ENCODE measurements around the gene RABEP2. TPM values are rescaled to one million over a fixed set of nuclear protein-coding genes. Genes with fewer than 3 reads are reported as not detected.
"Not testable (repeated sequence)": the region's sequence is repeated elsewhere in the genome, so short reads cannot be mapped to it uniquely, and the experiment has no call there.

Gene RABEP2
- total RNA-seq, 1 donor from 2014 or later, result 20.0 TPM

GRCh38 chr16:28932339-28933141 is 7.5 kb upstream of the RABEP2 start:
- DNase-seq (ENCODE audit: extremely low spot score, unreplicated experiment), result no peak
- H3K27ac Mint-ChIP-seq (ENCODE audit: unreplicated experiment), result no peak overlapping the region
- no peaks in the 10 kb centered on the region for H3K9me3 Mint-ChIP-seq (ENCODE audit: unreplicated experiment)
- no peaks in the 10 kb centered on the region for H3K4me1 Mint-ChIP-seq (ENCODE audit: unreplicated experiment)
- no peak overlapping the region for H3K4me3 Mint-ChIP-seq (ENCODE audit: unreplicated experiment)
- TF ChIP-seq, protein P1, sequence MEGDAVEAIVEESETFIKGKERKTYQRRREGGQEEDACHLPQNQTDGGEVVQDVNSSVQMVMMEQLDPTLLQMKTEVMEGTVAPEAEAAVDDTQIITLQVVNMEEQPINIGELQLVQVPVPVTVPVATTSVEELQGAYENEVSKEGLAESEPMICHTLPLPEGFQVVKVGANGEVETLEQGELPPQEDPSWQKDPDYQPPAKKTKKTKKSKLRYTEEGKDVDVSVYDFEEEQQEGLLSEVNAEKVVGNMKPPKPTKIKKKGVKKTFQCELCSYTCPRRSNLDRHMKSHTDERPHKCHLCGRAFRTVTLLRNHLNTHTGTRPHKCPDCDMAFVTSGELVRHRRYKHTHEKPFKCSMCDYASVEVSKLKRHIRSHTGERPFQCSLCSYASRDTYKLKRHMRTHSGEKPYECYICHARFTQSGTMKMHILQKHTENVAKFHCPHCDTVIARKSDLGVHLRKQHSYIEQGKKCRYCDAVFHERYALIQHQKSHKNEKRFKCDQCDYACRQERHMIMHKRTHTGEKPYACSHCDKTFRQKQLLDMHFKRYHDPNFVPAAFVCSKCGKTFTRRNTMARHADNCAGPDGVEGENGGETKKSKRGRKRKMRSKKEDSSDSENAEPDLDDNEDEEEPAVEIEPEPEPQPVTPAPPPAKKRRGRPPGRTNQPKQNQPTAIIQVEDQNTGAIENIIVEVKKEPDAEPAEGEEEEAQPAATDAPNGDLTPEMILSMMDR (IDR thresholded peaks at IDR 0.05), result no peak
- no peaks in the 10 kb centered on the region for H3K27me3 Mint-ChIP-seq (ENCODE audit: unreplicated experiment)
- H3K36me3 Mint-ChIP-seq (ENCODE audit: unreplicated experiment), result no peaks in the 10 kb centered on the region

DNA sequence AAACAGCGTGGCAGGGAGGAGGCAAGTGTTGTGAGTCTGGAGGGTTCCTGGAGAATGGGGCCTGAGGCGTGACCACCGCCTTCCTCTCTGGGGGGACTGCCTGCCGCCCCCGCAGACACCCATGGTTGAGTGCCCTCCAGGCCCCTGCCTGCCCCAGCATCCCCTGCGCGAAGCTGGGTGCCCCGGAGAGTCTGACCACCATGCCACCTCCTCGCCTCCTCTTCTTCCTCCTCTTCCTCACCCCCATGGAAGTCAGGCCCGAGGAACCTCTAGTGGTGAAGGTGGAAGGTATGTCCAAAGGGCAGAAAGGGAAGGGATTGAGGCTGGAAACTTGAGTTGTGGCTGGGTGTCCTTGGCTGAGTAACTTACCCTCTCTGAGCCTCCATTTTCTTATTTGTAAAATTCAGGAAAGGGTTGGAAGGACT is 6.8 kb upstream of the RABEP2 start, which contains the start of gene CD19:
TSS of gene CD19 (plus strand) at position 171 of the 425 bp plus-strand sequence. CDS start at position 201, 30 bp downstream.
- Mint-ChIP-seq H3K36me3 (ENCODE audit: unreplicated experiment) (no peaks in the 10 kb centered on the region), H3K4me1 (ENCODE audit: unreplicated experiment) (no peaks in the 10 kb centered on the region), H3K27ac (ENCODE audit: unreplicated experiment) (no peak within 1 kb of the TSS), H3K9me3 (ENCODE audit: unreplicated experiment) (no peaks in the 10 kb centered on the region), H3K27me3 (ENCODE audit: unreplicated experiment) (no peaks in the 10 kb centered on the region), H3K4me3 (ENCODE audit: unreplicated experiment) (no peak within 1 kb of the TSS)
- TF ChIP-seq, protein P1 (IDR thresholded peaks at IDR 0.05), result no peak
- DNase-seq (ENCODE audit: extremely low spot score, unreplicated experiment), result no peak

DNA sequence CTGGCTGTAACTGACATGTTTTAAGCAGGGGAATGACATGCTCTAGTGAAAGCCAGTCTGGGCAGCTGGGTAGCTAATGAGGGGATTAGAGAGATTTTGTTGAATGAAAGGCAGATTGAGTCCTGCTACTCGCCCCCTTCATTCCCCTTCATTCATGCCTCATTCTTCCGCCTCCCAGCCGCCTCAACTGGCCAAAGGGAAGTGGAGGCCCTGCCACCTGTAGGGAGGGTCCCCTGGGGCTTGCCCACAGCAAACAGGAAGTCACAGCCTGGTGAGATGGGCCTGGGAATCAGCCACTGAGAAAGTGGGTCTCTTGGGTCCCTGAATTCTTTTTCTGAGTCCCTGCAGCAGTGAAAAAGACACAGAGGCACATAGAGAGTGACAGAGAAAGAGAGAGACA is 5.6 kb upstream of the RABEP2 start:
- Mint-ChIP-seq H3K27me3 (ENCODE audit: unreplicated experiment) (no peaks in the 10 kb centered on the region), H3K27ac (ENCODE audit: unreplicated experiment) (no peak overlapping the region), H3K4me1 (ENCODE audit: unreplicated experiment) (peaks cover 4% of the 10 kb centered on the region), H3K4me3 (ENCODE audit: unreplicated experiment) (no peak overlapping the region), H3K36me3 (ENCODE audit: unreplicated experiment) (no peaks in the 10 kb centered on the region), H3K9me3 (ENCODE audit: unreplicated experiment) (no peaks in the 10 kb centered on the region)
- TF ChIP-seq, protein P1 (IDR thresholded peaks at IDR 0.05), result no peak
- DNase-seq (ENCODE audit: extremely low spot score, unreplicated experiment), result no peak

GRCh38 chr16:28930203-28930602 is 5.2 kb upstream of the RABEP2 start:
- Mint-ChIP-seq H3K36me3 (ENCODE audit: unreplicated experiment) (no peaks in the 10 kb centered on the region), H3K27ac (ENCODE audit: unreplicated experiment) (no peak overlapping the region), H3K27me3 (ENCODE audit: unreplicated experiment) (no peaks in the 10 kb centered on the region), H3K4me1 (ENCODE audit: unreplicated experiment) (peaks cover 5% of the 10 kb centered on the region), H3K9me3 (ENCODE audit: unreplicated experiment) (no peaks in the 10 kb centered on the region), H3K4me3 (ENCODE audit: unreplicated experiment) (no peak overlapping the region)
- TF ChIP-seq, protein P1 (IDR thresholded peaks at IDR 0.05), result no peak
- no peak for DNase-seq (ENCODE audit: extremely low spot score, unreplicated experiment)

GRCh38 chr16:28927815-28928214 is 2.8 kb upstream of the RABEP2 start:
- no peak for DNase-seq (ENCODE audit: extremely low spot score, unreplicated experiment)
- Mint-ChIP-seq H3K27me3 (ENCODE audit: unreplicated experiment) (no peaks in the 10 kb centered on the region), H3K4me3 (ENCODE audit: unreplicated experiment) (no peak overlapping the region), H3K4me1 (ENCODE audit: unreplicated experiment) (peaks cover 10% of the 10 kb centered on the region), H3K9me3 (ENCODE audit: unreplicated experiment) (no peaks in the 10 kb centered on the region), H3K36me3 (ENCODE audit: unreplicated experiment) (no peaks in the 10 kb centered on the region), H3K27ac (ENCODE audit: unreplicated experiment) (no peak overlapping the region)
- TF ChIP-seq, protein P1 (IDR thresholded peaks at IDR 0.05), result no peak

DNA sequence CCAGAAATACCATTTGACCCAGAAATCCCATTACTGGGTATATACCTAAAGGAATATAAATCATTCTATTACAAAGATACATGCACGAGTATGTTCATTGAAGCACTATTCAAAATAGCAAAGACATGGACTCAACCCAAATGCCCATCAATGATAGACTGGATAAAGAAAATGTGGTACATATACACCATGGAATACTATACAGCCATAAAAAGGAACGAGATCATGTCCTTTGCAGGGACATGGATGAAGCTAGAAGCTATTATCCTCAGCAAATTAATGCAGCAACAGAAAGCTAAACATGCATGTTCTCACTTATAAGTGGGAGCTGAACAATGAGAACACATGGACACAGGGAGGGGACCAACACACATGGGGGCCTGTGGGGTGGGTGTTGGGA is 1.2 kb upstream of the RABEP2 start:
- not testable (repeated sequence) for H3K36me3 Mint-ChIP-seq (ENCODE audit: unreplicated experiment); H3K9me3 Mint-ChIP-seq (ENCODE audit: unreplicated experiment); H3K27me3 Mint-ChIP-seq (ENCODE audit: unreplicated experiment); H3K4me1 Mint-ChIP-seq (ENCODE audit: unreplicated experiment); DNase-seq (ENCODE audit: extremely low spot score, unreplicated experiment)
- Mint-ChIP-seq H3K27ac (ENCODE audit: unreplicated experiment) (peak overlapping the region; percentile 96), H3K4me3 (ENCODE audit: unreplicated experiment) (peak overlapping the region; percentile 93)

Data from osteocyte (in vitro differentiated cells).